Osteocyte (in vitro differentiated cells): ENCODE measurements around the gene MBTD1. TPM values are rescaled to one million over a fixed set of nuclear protein-coding genes. Genes with fewer than 3 reads are reported as not detected.

Experiments used
- DNase-seq: peaks from one replicate; pipeline ENCODE4 v3.0.0; 2021; ENCODE audit warnings: mixed read lengths; ENCODE audit not compliant: unreplicated experiment; ENCODE audit errors: extremely low spot score
- H3K27ac Mint-ChIP-seq: one replicate; pipeline ENCODE4 v1.8.0; 2021; ENCODE audit warnings: mild to moderate bottlenecking, mixed read lengths; ENCODE audit not compliant: unreplicated experiment
- H3K27me3 Mint-ChIP-seq: one replicate; pipeline ENCODE4 v1.8.0; 2021; ENCODE audit warnings: mixed read lengths; ENCODE audit not compliant: unreplicated experiment
- H3K36me3 Mint-ChIP-seq: one replicate; pipeline ENCODE4 v1.8.0; 2021; ENCODE audit warnings: mixed read lengths; ENCODE audit not compliant: unreplicated experiment
- H3K4me1 Mint-ChIP-seq: one replicate; pipeline ENCODE4 v1.8.0; 2021; ENCODE audit warnings: mixed read lengths; ENCODE audit not compliant: unreplicated experiment
- H3K4me3 Mint-ChIP-seq: one replicate; pipeline ENCODE4 v1.8.0; 2021; ENCODE audit warnings: mild to moderate bottlenecking, moderate library complexity, mixed read lengths; ENCODE audit not compliant: unreplicated experiment
- H3K9me3 Mint-ChIP-seq: one replicate; pipeline ENCODE4 v1.8.0; 2021; ENCODE audit warnings: mixed read lengths; ENCODE audit not compliant: unreplicated experiment
- total RNA-seq: library from RNA; stranded (reverse); gene quantifications from 2 replicates; pipeline ENCODE4 v1.2.1, GENCODE V29; 2021
- TF ChIP-seq, protein P1 (sequence below): fragments of 200-600 bp; sonication (generic); IDR thresholded peaks from 2 replicates; pipeline ENCODE4 v1.5.0; 2021; ENCODE audit warnings: antibody characterized with exemption, mild to moderate bottlenecking, moderate library complexity

Gene MBTD1
- total RNA-seq, 1 donor from 2014 or later, result 17.9 TPM

DNA sequence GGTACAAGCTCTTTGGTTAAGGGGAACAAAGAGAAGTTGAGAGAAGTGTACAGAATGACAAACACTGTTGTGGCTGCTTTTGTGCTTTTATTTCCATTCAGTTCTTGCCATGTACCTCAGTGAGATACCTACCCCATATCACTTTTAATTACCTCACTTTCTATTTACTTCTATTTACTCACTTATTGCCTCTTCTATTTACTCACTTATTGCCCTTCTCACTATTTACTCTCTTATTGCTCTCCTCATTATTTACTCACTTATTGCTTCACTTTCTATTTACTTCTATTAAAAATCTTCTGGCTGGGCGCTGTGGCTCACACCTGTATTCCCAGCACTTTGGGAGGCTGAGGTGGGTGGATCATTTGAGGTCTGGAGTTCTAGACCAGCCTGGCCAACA, 41.9 kb downstream of the MBTD1 start:
- no peaks in the 10 kb centered on the region for H3K9me3 Mint-ChIP-seq
- no peak overlapping the region for H3K4me3 Mint-ChIP-seq
- H3K27me3 Mint-ChIP-seq, result no peaks in the 10 kb centered on the region
- no peak for DNase-seq
- H3K36me3 Mint-ChIP-seq, result peaks cover 46% of the 10 kb centered on the region
- H3K27ac Mint-ChIP-seq, result no peak overlapping the region
- H3K4me1 Mint-ChIP-seq, result no peaks in the 10 kb centered on the region
- TF ChIP-seq, protein P1, sequence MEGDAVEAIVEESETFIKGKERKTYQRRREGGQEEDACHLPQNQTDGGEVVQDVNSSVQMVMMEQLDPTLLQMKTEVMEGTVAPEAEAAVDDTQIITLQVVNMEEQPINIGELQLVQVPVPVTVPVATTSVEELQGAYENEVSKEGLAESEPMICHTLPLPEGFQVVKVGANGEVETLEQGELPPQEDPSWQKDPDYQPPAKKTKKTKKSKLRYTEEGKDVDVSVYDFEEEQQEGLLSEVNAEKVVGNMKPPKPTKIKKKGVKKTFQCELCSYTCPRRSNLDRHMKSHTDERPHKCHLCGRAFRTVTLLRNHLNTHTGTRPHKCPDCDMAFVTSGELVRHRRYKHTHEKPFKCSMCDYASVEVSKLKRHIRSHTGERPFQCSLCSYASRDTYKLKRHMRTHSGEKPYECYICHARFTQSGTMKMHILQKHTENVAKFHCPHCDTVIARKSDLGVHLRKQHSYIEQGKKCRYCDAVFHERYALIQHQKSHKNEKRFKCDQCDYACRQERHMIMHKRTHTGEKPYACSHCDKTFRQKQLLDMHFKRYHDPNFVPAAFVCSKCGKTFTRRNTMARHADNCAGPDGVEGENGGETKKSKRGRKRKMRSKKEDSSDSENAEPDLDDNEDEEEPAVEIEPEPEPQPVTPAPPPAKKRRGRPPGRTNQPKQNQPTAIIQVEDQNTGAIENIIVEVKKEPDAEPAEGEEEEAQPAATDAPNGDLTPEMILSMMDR, result no peak

DNA sequence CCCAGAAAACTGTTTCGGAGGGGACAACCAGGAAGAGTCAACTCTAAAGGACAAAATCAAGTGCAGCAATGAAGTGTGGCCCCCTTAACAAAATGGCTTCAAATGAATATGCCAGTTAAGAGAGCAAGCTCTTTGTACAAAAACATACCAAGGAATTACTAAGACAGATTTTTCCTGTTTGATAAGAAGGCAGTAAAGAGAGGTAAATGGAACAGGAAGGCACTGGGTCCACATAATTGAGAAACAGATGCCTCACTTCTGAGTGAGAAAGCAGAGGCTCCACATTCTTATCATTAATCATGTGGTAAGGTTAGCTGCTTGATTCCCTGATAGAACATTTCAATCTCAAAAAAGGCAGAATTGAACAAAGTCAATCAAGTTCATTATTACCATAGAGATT, 44.9 kb downstream of the MBTD1 start:
- Mint-ChIP-seq H3K27me3 (no peaks in the 10 kb centered on the region), H3K36me3 (peaks cover 42% of the 10 kb centered on the region), H3K4me1 (no peaks in the 10 kb centered on the region), H3K27ac (no peak overlapping the region), H3K9me3 (no peaks in the 10 kb centered on the region), H3K4me3 (no peak overlapping the region)
- no peak for DNase-seq
- TF ChIP-seq, protein P1, result no peak

DNA sequence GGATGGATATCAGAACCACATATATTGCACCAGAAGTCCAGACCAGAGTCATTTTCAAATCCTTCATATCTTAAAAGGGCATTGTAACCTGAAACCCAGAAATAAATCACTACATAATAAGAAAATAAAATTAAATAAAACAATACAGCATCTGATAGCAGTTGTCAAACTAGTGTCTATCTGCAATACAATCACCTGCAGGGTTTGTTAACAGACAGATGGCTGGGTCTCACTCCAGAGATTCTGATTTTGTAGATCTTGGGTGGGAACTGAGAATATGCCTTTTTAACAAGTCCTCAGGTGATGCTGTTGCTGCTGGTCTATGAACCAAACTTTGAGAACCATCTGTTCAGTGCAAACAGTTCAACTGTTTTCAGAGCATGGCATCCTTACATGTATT, 56.0 kb downstream of the MBTD1 start:
- TF ChIP-seq, protein P1, result no peak
- Mint-ChIP-seq H3K27me3 (no peaks in the 10 kb centered on the region), H3K27ac (no peak overlapping the region), H3K36me3 (peaks cover 39% of the 10 kb centered on the region), H3K9me3 (no peaks in the 10 kb centered on the region), H3K4me1 (no peaks in the 10 kb centered on the region), H3K4me3 (no peak overlapping the region)
- no peak for DNase-seq

DNA sequence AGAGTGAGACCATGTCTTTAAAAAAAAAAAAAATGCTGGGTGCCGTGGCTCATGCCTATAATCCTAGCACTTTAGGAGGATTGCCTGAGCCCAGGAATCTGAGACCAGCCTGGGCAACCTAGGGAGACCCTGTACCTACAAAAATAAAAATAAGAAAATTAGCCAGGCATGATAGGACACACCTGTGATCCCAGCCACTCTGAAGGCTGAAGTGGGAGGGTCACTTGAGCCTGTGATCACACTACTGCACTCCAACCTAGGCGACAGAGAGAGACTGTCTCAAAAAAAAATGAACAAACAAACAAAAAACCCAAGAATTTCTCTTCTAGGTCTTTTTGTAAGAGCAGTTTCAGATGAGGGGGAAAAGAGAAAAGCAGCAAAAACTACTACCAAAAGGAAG, 59.0 kb downstream of the MBTD1 start:
- no peak for DNase-seq
- Mint-ChIP-seq H3K4me1 (no peaks in the 10 kb centered on the region), H3K27me3 (no peaks in the 10 kb centered on the region), H3K4me3 (no peak overlapping the region), H3K27ac (no peak overlapping the region), H3K9me3 (no peaks in the 10 kb centered on the region), H3K36me3 (peaks cover 34% of the 10 kb centered on the region)
- TF ChIP-seq, protein P1, result no peak

DNA sequence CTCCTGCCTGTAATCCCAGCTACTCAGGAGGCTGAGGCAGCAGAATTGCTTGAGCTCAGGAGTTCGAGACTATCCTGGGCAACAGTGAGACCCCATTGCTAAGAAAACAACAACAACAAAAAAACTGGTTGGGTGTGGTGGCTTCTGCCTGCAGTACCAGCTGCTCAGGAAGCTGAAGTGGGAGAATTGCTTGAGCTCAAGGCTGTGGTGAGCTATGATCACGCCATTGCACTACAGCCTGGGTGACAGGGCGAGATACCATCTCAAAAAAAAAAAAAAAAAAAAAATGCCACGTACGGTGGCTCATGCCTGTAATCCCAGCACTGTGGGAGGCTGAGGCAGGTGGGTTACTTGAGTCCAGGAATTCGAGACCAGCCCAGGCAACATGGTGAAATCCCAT, 59.6 kb downstream of the MBTD1 start:
- H3K4me1 Mint-ChIP-seq, result no peaks in the 10 kb centered on the region
- peaks cover 34% of the 10 kb centered on the region for H3K36me3 Mint-ChIP-seq
- TF ChIP-seq, protein P1, result no peak
- H3K9me3 Mint-ChIP-seq, result no peaks in the 10 kb centered on the region
- H3K27me3 Mint-ChIP-seq, result no peaks in the 10 kb centered on the region
- no peak for DNase-seq
- no peak overlapping the region for H3K27ac Mint-ChIP-seq
- H3K4me3 Mint-ChIP-seq, result no peak overlapping the region
